Measurements from ENCODE around the gene LOXL4. TPM values are rescaled to one million over a fixed set of nuclear protein-coding genes. Genes with fewer than 3 reads are reported as not detected.
"Not testable (repeated sequence)": the region's sequence is repeated elsewhere in the genome, so short reads cannot be mapped to it uniquely, and the experiment has no call there.

LOXL4 gene
- total RNA-seq, 1 donor from 2014 or later: 6.2 TPM

DNA sequence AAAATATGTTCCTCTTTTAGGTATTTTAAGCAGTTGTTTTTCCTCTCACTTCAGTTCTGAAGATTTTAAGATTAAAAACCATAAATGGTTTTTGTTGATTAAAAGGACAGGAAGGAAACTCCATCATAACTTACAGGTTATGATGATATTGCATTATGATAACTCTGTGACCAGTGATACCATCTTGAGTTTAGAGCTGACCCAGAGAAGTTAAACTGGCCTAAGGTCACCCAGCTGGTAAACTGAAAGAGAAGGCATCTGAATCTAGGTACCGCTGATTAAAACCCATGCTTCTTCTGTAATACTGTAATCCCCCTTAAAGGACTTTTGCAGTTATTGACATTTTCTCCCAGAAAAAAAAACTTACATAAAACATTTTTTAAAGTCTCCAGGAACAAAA is 29.6 kb downstream of the LOXL4 start:
- no peak overlapping the region for H3K4me3 ChIP-seq
- H3K36me3 ChIP-seq: peaks cover 80% of the 10 kb centered on the region

DNA sequence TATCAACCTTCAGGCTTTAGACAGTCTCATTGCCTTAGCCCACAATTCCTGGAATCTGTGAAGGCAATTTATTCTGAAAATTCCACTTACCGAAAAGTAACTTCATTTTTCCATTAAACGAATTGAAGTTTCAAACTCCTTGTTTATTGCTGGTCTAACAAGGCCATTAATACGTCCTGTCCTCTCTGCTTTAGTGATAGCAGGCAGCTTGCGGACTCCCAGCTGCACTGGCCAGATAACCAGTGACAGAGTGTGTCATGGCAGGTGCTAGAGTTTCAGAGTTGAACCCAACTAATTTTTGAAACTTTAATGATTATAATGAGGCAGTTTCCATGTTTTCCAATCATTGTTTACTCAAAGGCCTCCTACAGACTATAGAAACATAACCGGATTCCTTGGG is 31.1 kb downstream of the LOXL4 start:
- ATAC-seq: no peak
- Histone ChIP-seq H3K4me3 (no peak overlapping the region), H3K9me3 (no peaks in the 10 kb centered on the region), H3K4me1 (no peaks in the 10 kb centered on the region), H3K36me3 (peaks cover 73% of the 10 kb centered on the region), H3K27me3 (no peaks in the 10 kb centered on the region), H3K27ac (no peak overlapping the region)
- TF ChIP-seq, protein P1, sequence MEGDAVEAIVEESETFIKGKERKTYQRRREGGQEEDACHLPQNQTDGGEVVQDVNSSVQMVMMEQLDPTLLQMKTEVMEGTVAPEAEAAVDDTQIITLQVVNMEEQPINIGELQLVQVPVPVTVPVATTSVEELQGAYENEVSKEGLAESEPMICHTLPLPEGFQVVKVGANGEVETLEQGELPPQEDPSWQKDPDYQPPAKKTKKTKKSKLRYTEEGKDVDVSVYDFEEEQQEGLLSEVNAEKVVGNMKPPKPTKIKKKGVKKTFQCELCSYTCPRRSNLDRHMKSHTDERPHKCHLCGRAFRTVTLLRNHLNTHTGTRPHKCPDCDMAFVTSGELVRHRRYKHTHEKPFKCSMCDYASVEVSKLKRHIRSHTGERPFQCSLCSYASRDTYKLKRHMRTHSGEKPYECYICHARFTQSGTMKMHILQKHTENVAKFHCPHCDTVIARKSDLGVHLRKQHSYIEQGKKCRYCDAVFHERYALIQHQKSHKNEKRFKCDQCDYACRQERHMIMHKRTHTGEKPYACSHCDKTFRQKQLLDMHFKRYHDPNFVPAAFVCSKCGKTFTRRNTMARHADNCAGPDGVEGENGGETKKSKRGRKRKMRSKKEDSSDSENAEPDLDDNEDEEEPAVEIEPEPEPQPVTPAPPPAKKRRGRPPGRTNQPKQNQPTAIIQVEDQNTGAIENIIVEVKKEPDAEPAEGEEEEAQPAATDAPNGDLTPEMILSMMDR (IDR thresholded peaks at IDR 0.05): no peak
- intact Hi-C loops (cut with DNase I): no loop called here
- DNase-seq: no peak

More for the DNA sequence above, 29.6 kb downstream of the LOXL4 start:
- DNase-seq: no peak
- ATAC-seq: no peak
- intact Hi-C loops (cut with DNase I): no loop called here
- no peaks in the 10 kb centered on the region for H3K4me1 ChIP-seq
- TF ChIP-seq, protein P1 (IDR thresholded peaks at IDR 0.05): no peak
- H3K27ac ChIP-seq: no peak overlapping the region
- H3K9me3 ChIP-seq: no peaks in the 10 kb centered on the region
- no peaks in the 10 kb centered on the region for H3K27me3 ChIP-seq

DNA sequence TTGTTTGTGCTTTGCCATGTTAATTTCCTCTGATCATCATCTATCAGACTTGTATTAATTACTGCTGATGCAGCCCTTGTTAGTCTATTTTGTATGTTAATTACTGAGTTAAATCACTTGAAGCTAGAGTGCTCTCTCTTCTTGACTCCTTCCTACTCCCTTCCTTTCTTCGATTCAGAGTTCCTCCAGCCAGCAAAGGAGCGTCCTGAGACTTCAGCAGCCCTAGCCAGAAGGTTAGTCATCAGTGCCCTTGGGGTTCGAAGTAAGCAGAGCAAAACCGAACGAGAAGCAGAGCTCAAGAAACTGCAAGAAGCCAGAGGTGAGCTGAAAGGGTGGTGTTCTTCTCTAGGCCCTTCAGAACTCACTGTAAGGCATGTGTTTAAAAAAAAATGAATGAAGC is 32.1 kb downstream of the LOXL4 start:
- no peaks in the 10 kb centered on the region for H3K9me3 ChIP-seq
- TF ChIP-seq, protein P1 (IDR thresholded peaks at IDR 0.05): no peak
- DNase-seq (no peak), ATAC-seq (no peak)
- no peaks in the 10 kb centered on the region for H3K27me3 ChIP-seq
- H3K27ac ChIP-seq: no peak overlapping the region
- H3K36me3 ChIP-seq: peaks cover 80% of the 10 kb centered on the region
- H3K4me3 ChIP-seq: no peak overlapping the region
- intact Hi-C loops (cut with DNase I): no loop called here
- no peaks in the 10 kb centered on the region for H3K4me1 ChIP-seq

DNA sequence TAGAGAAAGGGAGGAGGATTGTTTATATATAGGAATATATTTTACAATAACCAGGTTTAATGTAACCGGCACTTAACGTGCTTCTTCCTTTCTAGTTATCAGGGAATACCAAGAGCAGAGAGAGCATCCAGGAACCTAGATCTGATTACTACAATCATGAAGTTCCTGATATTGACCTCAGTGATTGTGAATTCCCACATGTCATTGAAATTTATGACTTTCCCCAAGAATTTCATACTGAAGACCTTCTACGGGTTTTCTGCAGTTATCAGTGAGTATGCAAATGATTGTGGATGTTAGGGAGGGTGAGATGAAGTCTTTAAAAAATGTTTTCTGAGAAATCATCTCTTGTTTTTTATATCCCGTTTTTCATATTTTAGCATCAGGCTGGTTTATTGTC is 36.6 kb downstream of the LOXL4 start:
- DNase-seq: no peak
- H3K27me3 ChIP-seq: no peaks in the 10 kb centered on the region
- no peak for ATAC-seq
- no peak overlapping the region for H3K27ac ChIP-seq
- H3K9me3 ChIP-seq: no peaks in the 10 kb centered on the region
- intact Hi-C loops (cut with DNase I): no loop called here
- H3K4me1 ChIP-seq: no peaks in the 10 kb centered on the region
- H3K36me3 ChIP-seq: peaks cover 45% of the 10 kb centered on the region
- TF ChIP-seq, protein P1 (IDR thresholded peaks at IDR 0.05): no peak
- no peak overlapping the region for H3K4me3 ChIP-seq

DNA sequence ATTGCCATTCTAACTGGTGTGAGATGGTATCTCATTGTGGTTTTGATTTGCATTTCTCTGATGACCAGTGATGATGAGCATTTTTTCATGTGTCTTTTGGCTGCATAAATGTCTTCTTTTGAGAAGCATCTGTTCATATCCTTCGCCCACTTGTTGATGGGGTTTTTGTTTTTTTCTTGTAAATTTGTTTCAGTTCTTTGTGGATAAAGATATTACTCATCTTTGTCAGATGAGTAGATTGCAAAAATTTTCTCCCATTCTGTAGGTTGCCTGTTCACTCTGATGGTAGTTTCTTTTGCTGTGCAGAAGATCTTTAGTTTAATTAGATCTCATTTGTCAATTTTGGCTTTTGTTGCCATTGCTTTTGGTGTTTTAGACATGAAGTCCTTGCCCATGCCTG is 39.7 kb downstream of the LOXL4 start:
- H3K4me3 ChIP-seq; H3K9me3 ChIP-seq; H3K4me1 ChIP-seq; ATAC-seq; intact Hi-C loops (cut with DNase I); DNase-seq; H3K27ac ChIP-seq; H3K27me3 ChIP-seq: not testable (repeated sequence)
- peaks cover 14% of the 10 kb centered on the region for H3K36me3 ChIP-seq

DNA sequence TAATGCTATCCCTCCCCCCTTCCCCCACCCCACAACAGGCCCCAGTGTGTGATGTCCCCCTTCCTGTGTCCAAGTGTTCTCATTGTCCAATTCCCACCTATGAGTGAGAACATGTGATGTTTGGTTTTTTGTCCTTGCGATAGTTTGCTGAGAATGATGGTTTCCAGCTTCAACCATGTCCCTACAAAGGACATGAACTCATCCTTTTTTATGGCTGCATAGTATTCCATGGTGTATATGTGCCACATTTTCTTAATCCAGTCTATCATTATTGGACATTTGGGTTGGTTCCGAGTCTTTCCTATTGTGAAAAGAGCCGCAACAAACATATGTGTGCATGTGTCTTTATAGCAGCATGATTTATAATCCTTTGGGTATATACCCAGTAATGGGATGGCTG is 40.3 kb downstream of the LOXL4 start:
- H3K27ac ChIP-seq; intact Hi-C loops (cut with DNase I); H3K27me3 ChIP-seq; ATAC-seq; H3K4me1 ChIP-seq; H3K9me3 ChIP-seq; DNase-seq; H3K4me3 ChIP-seq: not testable (repeated sequence)
- peaks cover 14% of the 10 kb centered on the region for H3K36me3 ChIP-seq

DNA sequence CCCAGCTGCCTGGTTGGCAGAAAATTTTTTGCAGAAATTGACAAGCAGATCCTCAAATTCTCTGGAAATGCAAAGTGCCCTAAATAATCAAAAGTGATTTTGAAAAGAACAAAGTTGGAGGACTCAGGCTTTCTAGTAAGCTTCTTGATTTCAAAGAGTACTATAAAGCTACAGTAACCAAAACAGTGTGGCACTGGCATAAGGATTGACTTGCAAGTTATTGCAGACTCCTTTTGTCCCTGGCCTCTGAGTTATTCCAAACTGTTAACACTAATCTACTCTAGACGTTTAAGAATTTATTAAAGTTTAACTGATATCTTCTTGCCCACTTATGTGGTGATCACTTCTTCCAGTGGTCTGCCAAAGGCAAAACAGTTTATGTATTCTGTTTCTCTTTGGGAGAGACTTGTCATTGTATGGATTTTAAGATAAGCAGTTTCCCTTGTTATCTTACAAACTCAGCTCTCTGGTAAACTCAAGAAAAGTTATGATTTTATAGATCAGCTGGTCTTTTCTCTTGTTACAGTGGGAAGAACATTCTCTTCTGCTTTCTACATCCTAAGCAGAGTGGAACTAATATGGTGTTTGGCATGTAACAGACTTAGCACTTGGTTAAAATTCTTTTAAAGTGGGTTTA is 41.4 kb downstream of the LOXL4 start:
- Histone ChIP-seq H3K27me3 (no peaks in the 10 kb centered on the region), H3K9me3 (no peaks in the 10 kb centered on the region), H3K27ac (no peak overlapping the region), H3K36me3 (peaks cover 7% of the 10 kb centered on the region), H3K4me1 (no peaks in the 10 kb centered on the region), H3K4me3 (no peak overlapping the region)
- ATAC-seq (no peak), DNase-seq (no peak)
- intact Hi-C loops (cut with DNase I): no loop called here
- TF ChIP-seq, protein P1 (IDR thresholded peaks at IDR 0.05): no peak

Data from upper lobe of right lung (tissue), 1 donor.